Colonic mucosa (tissue), 4 donors: ENCODE results near the gene TNFAIP2. TPM values are rescaled to one million over a fixed set of nuclear protein-coding genes. Genes with fewer than 3 reads are reported as not detected.

Source experiments
- DNase-seq: peaks from one replicate; pipeline ENCODE4 v3.0.0-alpha.2; 2020
- H3K27ac ChIP-seq: fragments of 200-600 bp; one replicate; pipeline ENCODE4 v1.8.0; 2021
- H3K27me3 ChIP-seq: fragments of 200-600 bp; one replicate; pipeline ENCODE4 v1.8.0; 2021
- H3K36me3 ChIP-seq: fragments of 200-600 bp; one replicate; pipeline ENCODE4 v1.8.0; 2021
- H3K4me1 ChIP-seq: fragments of 200-600 bp; one replicate; pipeline ENCODE4 v1.8.0; 2021; ENCODE audit warnings: mild to moderate bottlenecking
- H3K4me3 ChIP-seq: fragments of 200-600 bp; one replicate; pipeline ENCODE4 v1.8.0; 2021
- H3K9ac ChIP-seq, 2 donors: one replicate each; pipeline ENCODE4 v1.7.0; 2013; ENCODE audit warnings: control low read depth in 2 of 2, low read depth in 2 of 2, low read length in 2 of 2
- H3K9me3 ChIP-seq: fragments of 200-600 bp; one replicate; pipeline ENCODE4 v1.8.0; 2021
- intact Hi-C: fragments of 100-400 bp; cut with DNase I; formaldehyde crosslinking; loops from one replicate; pipeline ENCODE4 v1.14.1; 2022
- total RNA-seq, 2 donors: library from RNA; stranded (reverse); fragmentation: NEBNext Ultra II Directional in 1 of 2; extraction: Animal tissue kit (Norgen Biotek cat#: 25700) in 1 of 2; gene quantifications; one replicate each; pipeline ENCODE4 v1.2.1, GENCODE V29; 2021
- TF ChIP-seq, protein P1 (sequence below): fragments of 200-600 bp; IDR thresholded peaks from one replicate; pipeline ENCODE4 v1.8.0; 2022; ENCODE audit warnings: antibody characterized with exemption, mild to moderate bottlenecking
- donor health status: healthy.
- donor health status: DM: no; HTN: no; CAD: no.
- donor health status: DM: no; HTN: no; CAD: no.

Gene TNFAIP2
- total RNA-seq, 2 donors from 2014 or later = 10.5 to 26.9 TPM

- TF ChIP-seq, protein P1, sequence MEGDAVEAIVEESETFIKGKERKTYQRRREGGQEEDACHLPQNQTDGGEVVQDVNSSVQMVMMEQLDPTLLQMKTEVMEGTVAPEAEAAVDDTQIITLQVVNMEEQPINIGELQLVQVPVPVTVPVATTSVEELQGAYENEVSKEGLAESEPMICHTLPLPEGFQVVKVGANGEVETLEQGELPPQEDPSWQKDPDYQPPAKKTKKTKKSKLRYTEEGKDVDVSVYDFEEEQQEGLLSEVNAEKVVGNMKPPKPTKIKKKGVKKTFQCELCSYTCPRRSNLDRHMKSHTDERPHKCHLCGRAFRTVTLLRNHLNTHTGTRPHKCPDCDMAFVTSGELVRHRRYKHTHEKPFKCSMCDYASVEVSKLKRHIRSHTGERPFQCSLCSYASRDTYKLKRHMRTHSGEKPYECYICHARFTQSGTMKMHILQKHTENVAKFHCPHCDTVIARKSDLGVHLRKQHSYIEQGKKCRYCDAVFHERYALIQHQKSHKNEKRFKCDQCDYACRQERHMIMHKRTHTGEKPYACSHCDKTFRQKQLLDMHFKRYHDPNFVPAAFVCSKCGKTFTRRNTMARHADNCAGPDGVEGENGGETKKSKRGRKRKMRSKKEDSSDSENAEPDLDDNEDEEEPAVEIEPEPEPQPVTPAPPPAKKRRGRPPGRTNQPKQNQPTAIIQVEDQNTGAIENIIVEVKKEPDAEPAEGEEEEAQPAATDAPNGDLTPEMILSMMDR = no peak
- Histone ChIP-seq H3K9ac (no peak overlapping the region), H3K27ac (no peak overlapping the region), H3K9me3 (no peaks in the 10 kb centered on the region), H3K27me3 (no peaks in the 10 kb centered on the region), H3K4me1 (no peaks in the 10 kb centered on the region), H3K4me3 (no peak overlapping the region), H3K36me3 (no peaks in the 10 kb centered on the region)
- intact Hi-C loops = no loop called here
- DNase-seq = no peak
These were observed 37.2 kb downstream of the TNFAIP2 start for GRCh38 chr14:103160321-103161053.

DNA sequence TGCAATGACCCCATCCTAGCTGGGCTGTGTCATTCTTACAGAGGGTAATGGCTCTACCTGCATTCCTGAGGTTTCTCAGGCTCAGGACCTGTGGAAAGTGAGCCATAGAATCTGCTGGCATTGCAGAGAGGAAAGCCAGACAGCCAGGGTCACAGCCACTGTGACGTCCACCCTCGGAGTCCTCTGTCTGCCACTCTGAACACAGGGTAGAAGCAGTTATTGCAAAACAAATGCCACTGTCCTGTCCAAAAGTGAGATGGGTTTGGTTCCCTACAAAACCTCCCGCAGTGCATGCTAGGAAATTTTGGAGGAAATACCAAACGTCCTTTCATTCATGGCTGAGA lies 37.8 kb downstream of the TNFAIP2 start:
- Histone ChIP-seq H3K9ac (no peak overlapping the region), H3K27ac (no peak overlapping the region), H3K9me3 (no peaks in the 10 kb centered on the region), H3K27me3 (no peaks in the 10 kb centered on the region), H3K4me3 (no peak overlapping the region), H3K36me3 (no peaks in the 10 kb centered on the region), H3K4me1 (no peaks in the 10 kb centered on the region)
- intact Hi-C loops = no loop called here
- DNase-seq = no peak
- TF ChIP-seq, protein P1 = no peak

GRCh38 chr14:103163199-103163598 lies 39.9 kb downstream of the TNFAIP2 start:
- Histone ChIP-seq H3K9me3 (no peaks in the 10 kb centered on the region), H3K27me3 (no peaks in the 10 kb centered on the region), H3K4me1 (no peaks in the 10 kb centered on the region), H3K36me3 (no peaks in the 10 kb centered on the region), H3K4me3 (no peak overlapping the region), H3K27ac (no peak overlapping the region), H3K9ac (no peak overlapping the region)
- intact Hi-C loops = no loop called here
- TF ChIP-seq, protein P1 = no peak
- DNase-seq = no peak

- H3K27me3 ChIP-seq = no peaks in the 10 kb centered on the region
- intact Hi-C loops = no loop called here
- H3K27ac ChIP-seq = no peak overlapping the region
- no peaks in the 10 kb centered on the region for H3K36me3 ChIP-seq
- H3K4me3 ChIP-seq = no peak overlapping the region
- no peaks in the 10 kb centered on the region for H3K9me3 ChIP-seq
- TF ChIP-seq, protein P1 = no peak
- H3K9ac ChIP-seq = no peak overlapping the region
- no peaks in the 10 kb centered on the region for H3K4me1 ChIP-seq
- DNase-seq = no peak
These were observed 40.7 kb downstream of the TNFAIP2 start for GRCh38 chr14:103164006-103164405.

DNA sequence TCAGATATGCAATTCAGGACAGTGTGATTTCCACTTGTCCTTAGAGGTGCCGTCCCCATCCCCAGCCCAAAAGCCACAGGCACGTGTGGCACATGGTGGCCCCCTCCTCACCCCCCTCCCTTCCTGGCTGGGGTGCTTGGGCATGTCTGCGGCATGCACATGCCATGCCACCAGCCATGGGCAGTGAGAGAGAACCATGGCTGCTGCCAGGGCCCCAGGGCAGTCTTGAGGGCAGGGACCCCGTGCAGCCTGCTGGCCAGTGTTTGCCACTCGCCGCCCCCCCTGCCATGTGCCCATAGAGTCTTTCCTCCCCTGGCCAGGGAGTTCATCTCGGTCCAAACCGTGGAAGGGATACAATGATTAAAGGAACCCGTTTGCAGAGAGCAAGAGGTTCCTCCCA lies 41.5 kb downstream of the TNFAIP2 start:
- TF ChIP-seq, protein P1 = no peak
- H3K27ac ChIP-seq = no peak overlapping the region

More for the DNA sequence above, 41.5 kb downstream of the TNFAIP2 start:
- Histone ChIP-seq H3K4me3 (no peak overlapping the region), H3K9me3 (no peaks in the 10 kb centered on the region), H3K36me3 (no peaks in the 10 kb centered on the region), H3K27me3 (no peaks in the 10 kb centered on the region), H3K4me1 (no peaks in the 10 kb centered on the region), H3K9ac (no peak overlapping the region)
- no peak for DNase-seq
- intact Hi-C loops = no loop called here
